GM18511 (cell line): ENCODE results near the gene BTNL2.
"Not testable (repeated sequence)": the region's sequence is repeated elsewhere in the genome, so short reads cannot be mapped to it uniquely, and the experiment has no call there.

Experiments
- ATAC-seq: cut with Tn5 transposase; IDR thresholded peaks from one replicate; pipeline ENCODE4 v1.9.1; 2021; ENCODE audit warnings: mild to moderate bottlenecking, moderate library complexity; ENCODE audit not compliant: unreplicated experiment

BTNL2 gene

DNA sequence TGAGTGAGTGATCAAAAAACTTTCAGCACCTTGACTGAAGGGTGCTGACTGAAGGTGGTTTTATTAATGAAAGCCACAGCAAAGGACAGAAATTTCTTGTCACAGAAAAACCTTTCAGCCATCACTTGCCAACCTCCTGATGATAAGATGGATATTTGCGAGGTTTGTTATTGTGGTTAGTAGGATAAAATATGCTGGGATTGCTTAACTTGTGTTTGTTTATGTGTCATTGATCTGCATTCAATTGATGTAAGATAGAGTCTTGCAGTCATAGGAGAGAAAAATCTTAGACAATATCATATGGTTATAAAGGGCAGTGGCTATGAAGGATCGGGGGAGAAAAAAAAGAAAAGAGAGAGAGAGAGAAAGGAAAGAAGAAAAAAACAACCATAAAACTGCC lies 36.5 kb downstream of the BTNL2 start:
- ATAC-seq, result no peak

DNA sequence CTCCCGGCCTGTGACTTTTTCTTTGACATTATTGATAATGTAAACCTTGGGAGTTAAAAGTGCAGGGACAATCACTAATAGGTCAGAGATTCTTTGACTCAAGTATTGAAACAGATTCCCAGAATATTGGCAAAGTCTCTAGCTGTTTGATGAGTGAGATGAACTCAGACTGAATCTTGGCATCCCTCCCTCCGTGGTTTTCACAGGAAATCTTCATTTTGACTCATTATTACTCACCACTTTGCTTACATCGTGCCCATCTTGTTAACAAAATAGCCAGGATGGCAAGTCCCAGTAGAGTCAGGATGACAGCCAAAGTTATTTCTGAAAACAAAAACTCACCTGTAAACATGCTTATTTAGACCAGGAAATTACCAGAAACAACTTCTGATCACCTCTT lies 37.3 kb downstream of the BTNL2 start:
- no peak for ATAC-seq

DNA sequence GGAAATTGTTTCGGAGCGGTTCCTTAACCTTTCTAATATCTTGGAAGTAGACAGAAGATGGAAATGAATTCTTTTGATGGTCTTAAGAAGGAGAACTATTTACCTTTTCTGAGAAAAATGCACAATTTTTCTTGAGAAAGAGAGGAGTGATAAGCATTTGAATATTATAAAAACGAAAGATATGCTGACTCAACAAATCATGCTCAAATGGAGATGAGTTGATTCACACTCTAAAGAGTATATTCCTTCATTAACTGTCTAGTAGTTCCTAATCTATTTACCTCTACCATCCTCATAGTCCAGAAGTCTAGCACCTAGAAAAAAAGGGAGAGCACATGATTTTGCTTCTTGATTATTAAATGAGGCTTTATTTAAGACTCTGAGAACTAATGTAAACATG lies 39.3 kb downstream of the BTNL2 start:
- ATAC-seq, result no peak

DNA sequence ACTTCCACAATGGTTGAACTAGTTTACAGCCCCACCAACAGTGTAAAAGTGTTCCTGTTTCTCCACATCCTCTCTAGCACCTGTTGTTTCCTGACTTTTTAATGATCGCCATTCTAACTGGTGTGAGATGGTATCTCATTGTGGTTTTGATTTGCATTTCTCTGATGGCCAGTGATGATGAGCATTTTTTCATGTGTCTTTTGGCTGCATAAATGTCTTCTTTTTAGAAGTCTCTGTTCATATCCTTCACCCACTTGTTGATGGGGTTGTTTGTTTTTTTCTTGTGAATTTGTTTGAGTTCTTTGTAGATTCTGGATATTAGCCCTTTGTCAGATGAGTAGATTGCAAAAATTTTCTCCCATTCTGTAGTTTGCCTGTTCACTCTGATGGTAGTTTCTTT lies 47.8 kb downstream of the BTNL2 start:
- ATAC-seq, result not testable (repeated sequence)

DNA sequence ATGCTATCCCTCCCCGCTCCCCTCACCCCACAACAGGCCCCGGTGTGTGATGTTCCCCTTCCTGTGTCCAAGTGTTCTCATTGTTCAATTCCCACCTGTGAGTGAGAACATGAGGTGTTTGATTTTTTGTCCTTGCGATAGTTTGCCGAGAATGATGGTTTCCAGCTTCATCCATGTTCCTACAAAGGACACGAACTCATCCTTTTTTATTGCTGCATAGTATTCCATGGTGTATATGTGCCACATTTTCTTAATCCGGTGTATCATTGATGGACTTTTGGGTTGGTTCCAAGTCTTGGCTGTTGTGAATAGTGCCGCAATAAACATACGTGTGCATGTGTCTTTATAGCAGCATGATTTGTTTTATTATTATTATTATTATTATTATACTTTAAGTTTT lies 48.4 kb downstream of the BTNL2 start:
- ATAC-seq, result not testable (repeated sequence)

DNA sequence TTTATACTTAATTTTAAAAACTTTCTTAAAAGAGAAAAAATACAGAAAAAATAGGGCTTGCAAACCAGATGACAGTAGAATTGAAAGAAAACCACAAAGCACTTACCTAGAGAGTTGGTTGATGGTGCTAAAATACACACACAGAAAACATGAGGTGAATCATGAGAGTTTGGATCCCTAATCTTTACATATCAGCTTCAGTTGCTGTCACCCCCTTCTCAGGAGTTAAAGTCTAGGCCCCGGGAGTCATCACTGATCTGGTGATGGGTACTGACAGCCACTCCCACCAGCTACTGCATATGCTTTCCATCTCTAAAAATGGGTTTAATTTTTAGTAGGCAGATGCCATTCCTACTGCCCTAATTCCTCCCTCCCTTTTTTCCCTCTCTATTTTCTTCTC lies 52.0 kb downstream of the BTNL2 start:
- ATAC-seq, result no peak

DNA sequence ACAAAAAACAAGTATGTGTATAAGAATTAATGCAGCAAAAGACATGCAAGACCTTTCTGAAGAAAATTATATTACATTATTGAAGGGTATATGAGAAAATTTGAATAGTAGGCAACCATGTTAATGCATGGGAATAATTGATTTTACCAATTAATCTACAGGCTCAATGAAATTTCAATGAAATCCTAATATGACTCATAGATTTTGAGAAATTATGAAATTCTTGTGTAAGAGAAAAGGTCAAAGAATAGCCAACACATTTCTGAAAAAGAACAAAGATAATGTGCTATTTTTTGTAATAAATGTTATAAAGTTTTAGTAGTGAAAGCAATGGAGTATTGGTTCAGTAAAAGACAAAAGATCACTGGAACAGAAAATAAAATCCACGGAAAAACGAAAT lies 53.6 kb downstream of the BTNL2 start:
- no peak for ATAC-seq
